GM12878 (cell line): Measurements from ENCODE around the gene DDX39B. TPM values are rescaled to one million over a fixed set of nuclear protein-coding genes. Genes with fewer than 3 reads are reported as not detected.

Experiments
- ATF7 ChIP-seq: fragments of 450-650 bp; IDR thresholded peaks from 2 replicates; pipeline ENCODE4 v1.6.1; 2016; ENCODE audit warnings: low read depth, mild to moderate bottlenecking
- BRCA1 ChIP-seq: IDR thresholded peaks from 2 replicates; pipeline ENCODE4 v1.6.1; 2011; ENCODE audit warnings: low read depth, low read length, improper control_type of control experiment
- CREM ChIP-seq: IDR thresholded peaks from 2 replicates; pipeline ENCODE4 v1.6.1; 2014; ENCODE audit warnings: antibody characterized with exemption, low read depth
- GABPA ChIP-seq: IDR thresholded peaks from 2 replicates; pipeline ENCODE4 v1.6.1; 2014; ENCODE audit warnings: antibody characterized with exemption, low read depth, mild to moderate bottlenecking, inconsistent platforms
- JUND ChIP-seq: IDR thresholded peaks from 2 replicates; pipeline ENCODE4 v1.6.1; 2012; ENCODE audit warnings: low read depth, mild to moderate bottlenecking, low read length, improper control_type of control experiment, moderate library complexity
- KLF5 ChIP-seq: fragments of 450-650 bp; IDR thresholded peaks from 2 replicates; pipeline ENCODE4 v1.6.1; 2014; ENCODE audit warnings: mild to moderate bottlenecking; ENCODE audit not compliant: partially characterized antibody
- NBN ChIP-seq: fragments of 450-650 bp; IDR thresholded peaks from 2 replicates; pipeline ENCODE4 v1.6.1; 2016
- POLR2AphosphoS2 ChIP-seq: IDR thresholded peaks from 2 replicates; pipeline ENCODE4 v1.6.1; 2011; ENCODE audit warnings: low read depth, mild to moderate bottlenecking, low read length, improper control_type of control experiment, moderate library complexity
- RELB ChIP-seq: fragments of 450-650 bp; IDR thresholded peaks from 2 replicates; pipeline ENCODE4 v1.6.1; 2017; ENCODE audit warnings: low read depth, mild to moderate bottlenecking, moderate library complexity
- SIN3A ChIP-seq: IDR thresholded peaks from 2 replicates; pipeline ENCODE4 v1.6.1; 2012; ENCODE audit warnings: low read depth, low read length, improper control_type of control experiment
- SMC3 ChIP-seq: IDR thresholded peaks from 2 replicates; pipeline ENCODE4 v1.6.1; 2011; ENCODE audit warnings: low read length, improper control_type of control experiment, borderline replicate concordance
- SRF ChIP-seq, 2 experiments: IDR thresholded peaks; 2 replicates each; pipeline ENCODE4 v1.6.1; 2011; ENCODE audit warnings: low read depth in 2 of 2, low read length in 2 of 2, mild to moderate bottlenecking in 1 of 2, moderate library complexity in 1 of 2
- SUZ12 ChIP-seq: fragments of 200-600 bp; sonication (generic); IDR thresholded peaks from one replicate; pipeline ENCODE4 v1.6.1; 2018; ENCODE audit warnings: antibody characterized with exemption, mild to moderate bottlenecking; ENCODE audit not compliant: unreplicated experiment
- polyA plus RNA-seq, 11 experiments: library from polyadenylated mRNA; depleted of rRNA in 4 of 11; unstranded in 6 of 11; stranded (reverse) in 5 of 11; fragments of >200 nt; fragmentation: Nextera tagmentation in 4 of 11; fragmentation: Illumina TruSeq in 1 of 11; extraction: Ambion mirVana in 4 of 11; extraction: Trizol in 1 of 11; gene quantifications; 1 replicate in 1 of 11; 2 replicates in 10 of 11; pipeline versions ENCODE4 v1.2.1 to v1.2.3, GENCODE V29; 2011 to 2016; ENCODE audit warnings: inconsistent platforms in 2 of 11, missing spikeins in 2 of 11, low read depth in 1 of 11
- total RNA-seq, 4 experiments: library from RNA; depleted of rRNA in 3 of 4; stranded (reverse); fragments of >200 nt in 3 of 4; fragmentation: Illumina TruSeq in 1 of 4; extraction: Trizol in 1 of 4; gene quantifications; 2 replicates each; pipeline versions ENCODE4 v1.2.1 to v1.2.3, GENCODE V29; 2013 to 2021

Gene DDX39B
- total and polyA plus RNA-seq, 10 of the 15 experiments (the other 5 are each of a cell fraction or from before 2014, with no cell fraction given): 271 to 661 (median 330) TPM

- peak; percentile 97 for TF ChIP-seq RELB
- peak; percentile 27; the same call in 1 of the 2 replicates for TF ChIP-seq SMC3
- TF ChIP-seq BRCA1: no peak
- TF ChIP-seq KLF5: peak; percentile 39
- TF ChIP-seq POLR2AphosphoS2: no peak
- peak; percentile 90 for TF ChIP-seq ATF7
- peak; percentile 98 for TF ChIP-seq NBN
- TF ChIP-seq GABPA: peak; percentile 75
- TF ChIP-seq CREM: peak; percentile 92; the same call in 1 of the 2 replicates
- no peak for TF ChIP-seq SIN3A
- no peak for TF ChIP-seq SUZ12
- TF ChIP-seq SRF (IDR thresholded peaks at IDR 0.05; ENCODE audit: low read depth in 2 of 2, low read length in 2 of 2): 0 out of 4 replicates have a peak, but pooled peaks of 1 of the 2 experiments have one; percentile 63
- peak; percentile 79; the same call in 1 of the 2 replicates for TF ChIP-seq JUND
These were observed 17.1 kb upstream of the DDX39B start (continued) for GRCh38 chr6:31558631-31559500.
